OCI-LY3 (cell line): ENCODE measurements around the gene TFAP2B.

Experiments
- H2AFZ ChIP-seq: fragments of 200-600, 300-600 bp; shearing (Covaris generic); 2 replicates; pipeline ENCODE4 v1.6.0; 2014; ENCODE audit warnings: antibody characterized with exemption, low read depth, low read length
- H3K27ac ChIP-seq: fragments of 200-600, 300-600 bp; sonication (generic); 2 replicates; pipeline ENCODE4 v1.5.1; 2014; ENCODE audit warnings: mild to moderate bottlenecking, low read length, moderate library complexity, mixed read lengths
- H3K27me3 ChIP-seq: fragments of 200-600, 300-600 bp; sonication (generic); 2 replicates; pipeline ENCODE4 v1.6.1; 2014; ENCODE audit warnings: low read depth, low read length, mixed read lengths
- H3K36me3 ChIP-seq: fragments of 200-600, 300-600 bp; sonication (generic); replicated peaks from 2 replicates; pipeline ENCODE3; 2014; ENCODE audit warnings: low read depth, low read length, mixed read lengths
- H3K4me1 ChIP-seq: fragments of 300-600, 200-600 bp; sonication (generic); 2 replicates; pipeline ENCODE4 v1.6.1; 2014; ENCODE audit warnings: low read length, mixed read lengths
- H3K4me2 ChIP-seq: fragments of 200-600, 300-600 bp; sonication (generic); 2 replicates; pipeline ENCODE4 v1.6.1; 2014; ENCODE audit warnings: low read length, mixed read lengths
- H3K4me3 ChIP-seq: fragments of 300-600, 200-600 bp; sonication (generic); 2 replicates; pipeline ENCODE4 v1.5.1; 2014; ENCODE audit warnings: antibody characterized with exemption, mild to moderate bottlenecking, low read length, moderate library complexity
- H3K79me2 ChIP-seq: fragments of 300-600, 200-600 bp; shearing (Covaris generic); 2 replicates; pipeline ENCODE4 v1.6.1; 2014; ENCODE audit warnings: mild to moderate bottlenecking, low read length, mixed read lengths
- H3K9ac ChIP-seq: fragments of 300-600, 200-600 bp; shearing (Covaris generic); 2 replicates; pipeline ENCODE4 v1.6.0; 2014; ENCODE audit warnings: mild to moderate bottlenecking, low read length, moderate library complexity
- H3K9me3 ChIP-seq: fragments of 200-600, 300-600 bp; shearing (Covaris generic); 2 replicates; pipeline ENCODE4 v1.6.1; 2014; ENCODE audit warnings: low read length, mixed read lengths; ENCODE audit not compliant: insufficient read depth
- H4K20me1 ChIP-seq: fragments of 200-600, 300-600 bp; sonication (generic); 2 replicates; pipeline ENCODE4 v1.6.1; 2016; ENCODE audit warnings: low read length, mixed read lengths; ENCODE audit not compliant: insufficient read depth
- EZH2phosphoT487 ChIP-seq: fragments of 200-600 bp; shearing (Covaris generic); IDR thresholded peaks from 2 replicates; pipeline ENCODE4 v1.6.1; 2018; ENCODE audit warnings: antibody characterized with exemption, mixed run types, low read depth
- TF ChIP-seq, protein P1 (sequence below): fragments of 200-600, 300-600 bp; sonication (generic); IDR thresholded peaks from 2 replicates; pipeline ENCODE4 v1.5.1; 2014; ENCODE audit warnings: antibody characterized with exemption, low read length, low read depth

Gene TFAP2B

DNA sequence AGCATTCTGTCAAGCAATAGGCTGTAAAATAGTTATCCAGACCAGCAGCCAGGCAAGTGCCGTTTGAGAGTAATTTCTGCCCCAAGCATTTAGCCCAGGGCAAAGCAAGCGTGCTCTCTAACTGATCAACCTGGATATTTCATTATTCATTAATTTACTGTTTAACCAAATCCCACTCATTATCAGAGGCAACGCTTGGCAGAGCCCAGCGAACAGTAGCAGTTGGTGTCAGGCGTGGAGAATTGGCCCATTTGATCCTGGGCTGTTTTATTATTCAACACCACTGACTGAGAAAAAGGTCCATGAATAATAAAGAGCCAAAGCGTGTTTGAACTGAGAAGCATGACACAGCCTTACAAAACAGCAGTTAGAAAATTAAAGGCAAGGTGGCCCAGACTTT lies 35.3 kb downstream of the TFAP2B start:
- H3K4me1 ChIP-seq: no peaks in the 10 kb centered on the region
- H3K4me3 ChIP-seq: no peak overlapping the region
- H4K20me1 ChIP-seq: no peaks in the 10 kb centered on the region
- no peaks in the 10 kb centered on the region for H3K9me3 ChIP-seq
- H2AFZ ChIP-seq: no peak overlapping the region
- TF ChIP-seq, protein P1, sequence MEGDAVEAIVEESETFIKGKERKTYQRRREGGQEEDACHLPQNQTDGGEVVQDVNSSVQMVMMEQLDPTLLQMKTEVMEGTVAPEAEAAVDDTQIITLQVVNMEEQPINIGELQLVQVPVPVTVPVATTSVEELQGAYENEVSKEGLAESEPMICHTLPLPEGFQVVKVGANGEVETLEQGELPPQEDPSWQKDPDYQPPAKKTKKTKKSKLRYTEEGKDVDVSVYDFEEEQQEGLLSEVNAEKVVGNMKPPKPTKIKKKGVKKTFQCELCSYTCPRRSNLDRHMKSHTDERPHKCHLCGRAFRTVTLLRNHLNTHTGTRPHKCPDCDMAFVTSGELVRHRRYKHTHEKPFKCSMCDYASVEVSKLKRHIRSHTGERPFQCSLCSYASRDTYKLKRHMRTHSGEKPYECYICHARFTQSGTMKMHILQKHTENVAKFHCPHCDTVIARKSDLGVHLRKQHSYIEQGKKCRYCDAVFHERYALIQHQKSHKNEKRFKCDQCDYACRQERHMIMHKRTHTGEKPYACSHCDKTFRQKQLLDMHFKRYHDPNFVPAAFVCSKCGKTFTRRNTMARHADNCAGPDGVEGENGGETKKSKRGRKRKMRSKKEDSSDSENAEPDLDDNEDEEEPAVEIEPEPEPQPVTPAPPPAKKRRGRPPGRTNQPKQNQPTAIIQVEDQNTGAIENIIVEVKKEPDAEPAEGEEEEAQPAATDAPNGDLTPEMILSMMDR: no peak
- TF ChIP-seq EZH2phosphoT487: no peak
- no peak overlapping the region for H3K4me2 ChIP-seq
- no peak overlapping the region for H3K27ac ChIP-seq
- H3K79me2 ChIP-seq: no peaks in the 10 kb centered on the region
- H3K27me3 ChIP-seq: no peaks in the 10 kb centered on the region
- no peaks in the 10 kb centered on the region for H3K36me3 ChIP-seq
- H3K9ac ChIP-seq: no peak overlapping the region

DNA sequence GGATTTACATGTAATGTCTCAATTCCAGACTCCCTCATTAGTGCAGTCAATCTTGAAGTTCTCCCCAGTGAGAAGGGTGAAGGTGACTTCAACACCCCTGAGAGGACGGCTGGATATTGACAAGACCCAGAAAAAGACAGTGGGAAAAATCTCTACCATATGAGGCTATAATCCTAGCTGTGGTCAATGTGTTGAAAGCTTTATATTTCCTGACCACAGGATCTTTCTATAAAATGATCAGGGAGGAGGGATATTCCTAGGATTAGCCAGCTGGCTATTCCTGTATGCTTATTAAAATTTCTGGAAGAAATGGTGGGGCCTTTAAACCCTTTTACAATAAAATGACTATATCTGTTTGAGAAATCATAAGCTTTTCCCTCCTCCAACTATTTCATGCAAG lies 43.0 kb downstream of the TFAP2B start:
- H2AFZ ChIP-seq: no peak overlapping the region
- no peaks in the 10 kb centered on the region for H3K36me3 ChIP-seq
- no peaks in the 10 kb centered on the region for H4K20me1 ChIP-seq
- H3K9ac ChIP-seq: no peak overlapping the region
- no peaks in the 10 kb centered on the region for H3K9me3 ChIP-seq
- no peaks in the 10 kb centered on the region for H3K4me1 ChIP-seq
- no peaks in the 10 kb centered on the region for H3K27me3 ChIP-seq
- no peak overlapping the region for H3K27ac ChIP-seq
- H3K79me2 ChIP-seq: no peaks in the 10 kb centered on the region
- no peak overlapping the region for H3K4me3 ChIP-seq
- TF ChIP-seq EZH2phosphoT487: no peak
- TF ChIP-seq, protein P1: no peak
- H3K4me2 ChIP-seq: no peak overlapping the region

DNA sequence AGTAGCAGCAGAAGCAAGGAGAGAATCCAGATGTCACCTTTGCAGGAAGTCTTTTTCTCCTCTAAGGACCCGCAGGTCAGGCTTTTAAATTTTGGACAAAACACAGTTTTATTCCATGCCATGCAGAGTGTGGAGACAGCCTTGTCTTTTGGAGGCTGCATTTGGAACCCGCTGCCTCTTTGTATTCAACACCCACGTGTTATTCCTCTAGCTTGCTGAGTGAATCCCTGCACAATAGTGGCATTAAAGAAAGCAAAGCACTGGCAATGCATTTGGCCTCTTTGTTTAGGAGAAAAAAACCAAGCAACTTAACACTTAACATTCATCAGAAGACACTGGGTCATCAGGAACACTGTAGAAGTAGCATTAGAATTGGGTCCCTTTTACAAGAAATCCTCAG lies 43.5 kb downstream of the TFAP2B start:
- Histone ChIP-seq H3K4me3 (no peak overlapping the region), H3K36me3 (no peaks in the 10 kb centered on the region), H3K27ac (no peak overlapping the region), H3K79me2 (no peaks in the 10 kb centered on the region), H4K20me1 (no peaks in the 10 kb centered on the region), H3K4me2 (no peak overlapping the region), H2AFZ (no peak overlapping the region), H3K27me3 (no peaks in the 10 kb centered on the region), H3K9me3 (no peaks in the 10 kb centered on the region), H3K9ac (no peak overlapping the region), H3K4me1 (no peaks in the 10 kb centered on the region)
- TF ChIP-seq, protein P1: no peak
- TF ChIP-seq EZH2phosphoT487: no peak

DNA sequence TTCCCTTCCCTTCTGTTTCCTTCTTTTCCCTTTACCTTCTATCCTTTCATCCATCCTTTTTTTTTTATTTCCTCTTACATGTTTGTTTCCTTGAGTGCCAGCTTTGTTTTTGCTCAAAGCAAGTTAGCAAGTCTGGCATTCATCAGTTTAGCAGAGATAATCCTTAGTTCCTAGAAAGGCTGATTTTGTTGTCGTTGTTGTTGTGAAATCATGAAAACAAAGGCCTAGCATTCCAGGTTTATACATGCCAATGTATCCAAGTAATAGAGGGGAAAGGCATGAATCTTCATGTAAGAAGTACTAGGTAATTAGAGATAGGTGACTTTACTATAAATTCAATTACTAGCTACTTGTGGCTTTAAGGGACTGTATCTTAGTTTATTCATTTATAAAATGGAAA lies 45.9 kb downstream of the TFAP2B start:
- no peak for TF ChIP-seq EZH2phosphoT487
- TF ChIP-seq, protein P1: no peak
- Histone ChIP-seq H3K4me2 (no peak overlapping the region), H2AFZ (no peak overlapping the region), H4K20me1 (no peaks in the 10 kb centered on the region), H3K9ac (no peak overlapping the region), H3K9me3 (no peaks in the 10 kb centered on the region), H3K4me3 (no peak overlapping the region), H3K27me3 (no peaks in the 10 kb centered on the region), H3K27ac (no peak overlapping the region), H3K36me3 (no peaks in the 10 kb centered on the region), H3K79me2 (no peaks in the 10 kb centered on the region), H3K4me1 (no peaks in the 10 kb centered on the region)
